Hematopoietic multipotent progenitor cell treated with erythropoietin and hydrocortisone succinate and interleukin-3 and kit ligand, for 6 days (in vitro differentiated cells): ENCODE measurements around the gene UBA7.
"Not testable (repeated sequence)": the region's sequence is repeated elsewhere in the genome, so short reads cannot be mapped to it uniquely, and the experiment has no call there.

Source experiments
- DNase-seq: peaks from one replicate; pipeline ENCODE4 v3.0.0-alpha.2; 2015

The UBA7 gene

GRCh38 chr3:49781415-49782199, 32.1 kb downstream of the UBA7 start:
- no peak for DNase-seq

GRCh38 chr3:49780975-49781365, 32.8 kb downstream of the UBA7 start:
- DNase-seq = not testable (repeated sequence)

GRCh38 chr3:49780080-49780974, 33.4 kb downstream of the UBA7 start:
- DNase-seq = no peak

GRCh38 chr3:49779358-49780079, 34.2 kb downstream of the UBA7 start:
- DNase-seq = no peak

GRCh38 chr3:49776101-49776500, 37.7 kb downstream of the UBA7 start:
- not testable (repeated sequence) for DNase-seq

GRCh38 chr3:49775538-49775937, 38.2 kb downstream of the UBA7 start:
- DNase-seq = no peak

GRCh38 chr3:49772703-49773102, 41.0 kb downstream of the UBA7 start:
- DNase-seq = no peak

GRCh38 chr3:49771340-49771938, 42.3 kb downstream of the UBA7 start:
- no peak for DNase-seq

GRCh38 chr3:49769926-49770325, 43.8 kb downstream of the UBA7 start:
- DNase-seq = no peak

- DNase-seq = no peak
Measured at GRCh38 chr3:49769286-49769915, 44.4 kb downstream of the UBA7 start.

GRCh38 chr3:49763981-49764380, 49.8 kb downstream of the UBA7 start:
- no peak for DNase-seq

- no peak for DNase-seq
Measured at GRCh38 chr3:49761661-49762060, 52.1 kb downstream of the UBA7 start.

GRCh38 chr3:49759226-49759625, 54.5 kb downstream of the UBA7 start:
- DNase-seq = no peak

GRCh38 chr3:49757197-49757596, 56.6 kb downstream of the UBA7 start:
- no peak for DNase-seq

GRCh38 chr3:49756036-49756435, 57.7 kb downstream of the UBA7 start:
- DNase-seq = no peak
